Measurements from ENCODE around the gene PARD6B.

PARD6B gene

DNA sequence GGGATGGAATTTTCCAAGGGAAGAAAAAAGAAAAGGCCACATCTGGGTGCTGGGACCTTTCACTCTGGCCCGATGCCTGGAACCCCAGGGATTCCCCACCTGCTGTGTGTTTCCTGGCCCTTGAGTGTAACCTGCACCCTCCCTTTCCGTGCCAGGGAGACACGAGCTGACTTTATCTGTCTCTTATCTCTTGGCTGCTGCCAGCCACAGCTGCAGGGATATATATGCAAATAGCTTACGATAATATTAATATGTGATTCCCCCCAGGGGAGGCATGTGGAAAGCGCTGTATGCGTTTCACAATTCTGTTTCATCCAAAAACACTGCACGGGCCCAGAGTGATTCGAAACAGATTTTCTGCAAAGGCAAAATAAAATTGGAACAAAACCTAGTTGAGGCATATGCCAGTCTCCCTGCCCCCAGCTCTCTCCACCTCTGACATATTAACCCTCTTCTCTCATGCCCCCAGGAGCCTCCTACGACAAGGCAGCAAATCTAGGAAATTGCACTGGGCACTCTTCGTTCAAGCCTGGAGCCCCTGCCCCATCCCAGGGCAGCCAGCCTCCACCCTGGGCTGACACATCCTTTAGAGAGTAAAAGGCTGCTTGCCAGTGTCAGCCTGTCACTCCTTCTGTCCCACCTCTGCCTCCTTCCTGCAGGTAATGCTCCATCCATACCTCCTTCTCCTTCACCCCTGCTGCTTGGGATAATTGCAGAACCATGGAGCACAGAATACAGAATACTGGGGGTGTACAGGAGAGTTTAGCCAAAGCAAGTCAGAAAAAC is 41.3 kb upstream of the PARD6B start:
- DNase-seq (ENCODE audit: extremely low spot score), result no peak
- ChIA-PET POLR2A (no interaction called here), CTCF (interaction anchor here (1.1 kb wide), 1 partner anchor 10 kb away, joined by 3 read pairs; no protein-coding TSS in a partner anchor)
- no peak for TF ChIP-seq CTCF (IDR thresholded peaks at IDR 0.05; ENCODE audit: control extremely low read depth, extremely low read depth, low read depth, missing control alignments)

DNA sequence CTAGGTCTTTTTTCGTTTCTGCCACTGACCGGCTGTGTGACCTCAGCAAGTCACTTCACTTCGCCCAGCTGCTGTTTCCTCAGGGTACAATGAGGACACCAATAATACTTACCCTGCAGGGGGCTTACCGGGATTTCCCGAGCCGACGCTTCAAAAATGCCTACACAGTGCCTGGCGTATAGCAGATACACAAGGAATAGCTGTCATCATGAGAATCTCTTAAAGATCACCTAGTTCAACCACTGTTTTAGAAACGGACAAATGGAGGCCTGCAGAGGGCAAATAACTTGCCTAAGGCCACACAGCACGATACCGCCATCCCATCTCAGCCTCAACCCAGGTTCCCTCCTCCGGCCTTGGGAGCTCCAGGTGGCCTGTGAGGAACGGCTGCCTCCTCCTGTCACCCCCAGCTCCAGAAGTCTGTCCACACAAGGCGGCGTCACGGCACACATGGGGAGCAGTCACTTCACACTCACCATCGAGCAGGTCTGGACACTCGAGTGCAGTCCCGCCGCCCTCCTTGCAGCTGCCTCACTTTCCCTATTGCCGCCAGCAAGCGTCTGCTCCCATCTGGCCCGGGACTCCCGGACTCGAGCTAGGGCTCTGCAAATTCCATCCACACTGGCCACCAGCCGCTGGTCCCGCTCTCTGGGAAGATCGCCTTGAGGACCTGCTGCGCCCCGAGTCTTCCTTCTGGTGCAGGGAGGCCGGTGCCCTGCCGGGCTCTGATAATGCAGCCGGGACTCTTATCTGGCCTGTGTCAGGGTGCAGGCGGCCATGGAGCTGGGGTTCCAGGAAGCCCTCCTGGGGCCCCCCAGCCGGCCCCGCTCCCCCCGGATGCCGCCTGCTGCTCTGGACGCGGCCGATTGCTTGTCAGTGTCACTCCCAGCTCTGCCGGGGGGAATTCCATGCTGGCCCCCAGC is 40.5 kb upstream of the PARD6B start, which contains the start of gene RIPOR3:
Gene RIPOR3 (minus strand): TSS at position 893 of the 923 bp plus-strand sequence. CDS start 414 bp downstream, at position 479.
- TF ChIP-seq CTCF (IDR thresholded peaks at IDR 0.05; ENCODE audit: control extremely low read depth, extremely low read depth, low read depth, missing control alignments), result no peak
- POLR2A ChIA-PET, result no interaction called here
- no peak for DNase-seq (ENCODE audit: extremely low spot score)
- CTCF ChIA-PET, result interaction anchor here (1.1 kb wide), 1 partner anchor 11 kb away, joined by 3 read pairs; no protein-coding TSS in a partner anchor

- TF ChIP-seq CTCF (IDR thresholded peaks at IDR 0.05; ENCODE audit: control extremely low read depth, extremely low read depth, low read depth, missing control alignments), result no peak
- CTCF ChIA-PET, result no interaction called here
- POLR2A ChIA-PET, result no interaction called here
- DNase-seq (ENCODE audit: extremely low spot score), result no peak
These were observed 39.5 kb upstream of the PARD6B start for GRCh38 chr20:50691573-50692551.

GRCh38 chr20:50692552-50692933 is 38.8 kb upstream of the PARD6B start:
- no peak for DNase-seq (ENCODE audit: extremely low spot score)
- CTCF ChIA-PET, result no interaction called here
- no peak for TF ChIP-seq CTCF (IDR thresholded peaks at IDR 0.05; ENCODE audit: control extremely low read depth, extremely low read depth, low read depth, missing control alignments)
- POLR2A ChIA-PET, result no interaction called here

GRCh38 chr20:50693001-50693400 is 38.4 kb upstream of the PARD6B start:
- ChIA-PET CTCF (no interaction called here), POLR2A (no interaction called here)
- no peak for TF ChIP-seq CTCF (IDR thresholded peaks at IDR 0.05; ENCODE audit: control extremely low read depth, extremely low read depth, low read depth, missing control alignments)
- DNase-seq (ENCODE audit: extremely low spot score), result no peak
